ENCODE measurements around the gene KLHDC9. TPM values are rescaled to one million over a fixed set of nuclear protein-coding genes. Genes with fewer than 3 reads are reported as not detected.

The KLHDC9 gene
- polyA plus RNA-seq, 1 donor (not counting 4 experiments of a cell fraction or from before 2014, with no cell fraction given), result 0.54 TPM

GRCh38 chr1:161106431-161106830, 8.3 kb downstream of the KLHDC9 start:
- Histone ChIP-seq H3K4me2 (ENCODE audit: control insufficient read depth, extremely low read depth, insufficient read depth, low read depth, low read length) (no peak overlapping the region), H3K27me3 (ENCODE audit: control insufficient read depth, extremely low read depth, insufficient read depth, low read length) (no peaks in the 10 kb centered on the region), H3K9ac (ENCODE audit: control insufficient read depth, extremely low read depth, insufficient read depth, low read length) (no peak overlapping the region), H4K20me1 (ENCODE audit: control insufficient read depth, extremely low read depth, insufficient read depth, low read length) (peaks cover 3% of the 10 kb centered on the region), H3K4me1 (ENCODE audit: control insufficient read depth, extremely low read depth, insufficient read depth, low read length) (peaks cover 11% of the 10 kb centered on the region), H3K4me3 (ENCODE audit: control insufficient read depth in 2 of 3, extremely low read depth in 1 of 3, insufficient read depth in 2 of 3, low read depth in 1 of 3, low read length in 3 of 3) (no peak overlapping the region), H3K36me3 (ENCODE audit: control insufficient read depth in 2 of 2, extremely low read depth in 1 of 2, insufficient read depth in 2 of 2, low read length in 2 of 2) (peaks cover 14 to 25% of the 10 kb centered on the region in 2 experiments), H2AFZ (ENCODE audit: control insufficient read depth, low read length) (no peak overlapping the region), H3K9me3 (ENCODE audit: control insufficient read depth, low read depth, low read length) (no peaks in the 10 kb centered on the region), H3K27ac (ENCODE audit: control insufficient read depth, insufficient read depth, low read length) (no peak overlapping the region), H3K9me1 (ENCODE audit: control insufficient read depth, extremely low read depth, insufficient read depth, low read length) (no peaks in the 10 kb centered on the region), H3K79me2 (ENCODE audit: control insufficient read depth, insufficient read depth, low read length) (peaks cover 82% of the 10 kb centered on the region)
- DNase-seq (ENCODE audit: low read depth, low spot score) (no peak), FAIRE-seq (no peak)
- TF ChIP-seq EZH2 (IDR thresholded peaks at IDR 0.05; ENCODE audit: low read length), result no peak
- TF ChIP-seq, protein P1, sequence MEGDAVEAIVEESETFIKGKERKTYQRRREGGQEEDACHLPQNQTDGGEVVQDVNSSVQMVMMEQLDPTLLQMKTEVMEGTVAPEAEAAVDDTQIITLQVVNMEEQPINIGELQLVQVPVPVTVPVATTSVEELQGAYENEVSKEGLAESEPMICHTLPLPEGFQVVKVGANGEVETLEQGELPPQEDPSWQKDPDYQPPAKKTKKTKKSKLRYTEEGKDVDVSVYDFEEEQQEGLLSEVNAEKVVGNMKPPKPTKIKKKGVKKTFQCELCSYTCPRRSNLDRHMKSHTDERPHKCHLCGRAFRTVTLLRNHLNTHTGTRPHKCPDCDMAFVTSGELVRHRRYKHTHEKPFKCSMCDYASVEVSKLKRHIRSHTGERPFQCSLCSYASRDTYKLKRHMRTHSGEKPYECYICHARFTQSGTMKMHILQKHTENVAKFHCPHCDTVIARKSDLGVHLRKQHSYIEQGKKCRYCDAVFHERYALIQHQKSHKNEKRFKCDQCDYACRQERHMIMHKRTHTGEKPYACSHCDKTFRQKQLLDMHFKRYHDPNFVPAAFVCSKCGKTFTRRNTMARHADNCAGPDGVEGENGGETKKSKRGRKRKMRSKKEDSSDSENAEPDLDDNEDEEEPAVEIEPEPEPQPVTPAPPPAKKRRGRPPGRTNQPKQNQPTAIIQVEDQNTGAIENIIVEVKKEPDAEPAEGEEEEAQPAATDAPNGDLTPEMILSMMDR (optimal IDR thresholded peaks at IDR 0.05 in 1 of 3, IDR thresholded peaks at IDR 0.05 in 1 of 3, conservative IDR thresholded peaks at IDR 0.05 in 1 of 3; ENCODE audit: extremely low read depth in 1 of 3, insufficient read depth in 2 of 3, low read length in 3 of 3), result no peak
- dilution Hi-C loops (cut with MboI; ENCODE audit: extremely low pct_ligation_motif_present, low sequenced_read_pairs), result no loop called here

DNA sequence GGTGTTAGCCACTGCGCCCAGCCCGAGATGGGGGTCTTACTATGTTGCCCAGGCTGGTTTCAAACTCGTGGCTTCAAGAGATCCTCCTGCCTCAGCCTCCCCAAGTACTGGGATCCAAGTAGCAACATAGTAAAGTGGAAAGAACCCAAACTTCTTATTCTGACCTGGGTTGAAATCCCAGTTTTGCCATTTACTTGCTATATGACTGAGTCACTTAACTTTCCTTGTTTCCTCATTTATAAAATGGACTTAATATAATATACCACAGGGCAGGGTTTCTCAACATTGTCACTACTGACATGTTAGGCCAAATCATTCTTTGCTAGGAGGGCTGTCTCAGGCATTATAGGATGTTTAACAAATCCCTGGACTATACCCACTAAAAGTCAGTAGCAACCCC, 13.0 kb downstream of the KLHDC9 start:
- DNase-seq (ENCODE audit: low read depth, low spot score), result no peak
- FAIRE-seq, result no peak
- Histone ChIP-seq H3K79me2 (ENCODE audit: control insufficient read depth, insufficient read depth, low read length) (peaks cover 85% of the 10 kb centered on the region), H4K20me1 (ENCODE audit: control insufficient read depth, extremely low read depth, insufficient read depth, low read length) (no peaks in the 10 kb centered on the region), H3K9me3 (ENCODE audit: control insufficient read depth, low read depth, low read length) (no peaks in the 10 kb centered on the region), H2AFZ (ENCODE audit: control insufficient read depth, low read length) (no peak overlapping the region), H3K27ac (ENCODE audit: control insufficient read depth, insufficient read depth, low read length) (no peak overlapping the region), H3K4me3 (ENCODE audit: control insufficient read depth in 2 of 3, extremely low read depth in 1 of 3, insufficient read depth in 2 of 3, low read depth in 1 of 3, low read length in 3 of 3) (no peak overlapping the region), H3K27me3 (ENCODE audit: control insufficient read depth, extremely low read depth, insufficient read depth, low read length) (no peaks in the 10 kb centered on the region), H3K4me2 (ENCODE audit: control insufficient read depth, extremely low read depth, insufficient read depth, low read depth, low read length) (no peak overlapping the region), H3K4me1 (ENCODE audit: control insufficient read depth, extremely low read depth, insufficient read depth, low read length) (peaks cover 20% of the 10 kb centered on the region), H3K9me1 (ENCODE audit: control insufficient read depth, extremely low read depth, insufficient read depth, low read length) (no peaks in the 10 kb centered on the region), H3K36me3 (ENCODE audit: control insufficient read depth in 2 of 2, extremely low read depth in 1 of 2, insufficient read depth in 2 of 2, low read length in 2 of 2) (peaks cover 4 to 24% of the 10 kb centered on the region in 2 experiments), H3K9ac (ENCODE audit: control insufficient read depth, extremely low read depth, insufficient read depth, low read length) (no peak overlapping the region)
- TF ChIP-seq, protein P1 (optimal IDR thresholded peaks at IDR 0.05 in 1 of 3, IDR thresholded peaks at IDR 0.05 in 1 of 3, conservative IDR thresholded peaks at IDR 0.05 in 1 of 3; ENCODE audit: extremely low read depth in 1 of 3, insufficient read depth in 2 of 3, low read length in 3 of 3), result no peak
- no peak for TF ChIP-seq EZH2 (IDR thresholded peaks at IDR 0.05; ENCODE audit: low read length)
- dilution Hi-C loops (cut with MboI; ENCODE audit: extremely low pct_ligation_motif_present, low sequenced_read_pairs), result no loop called here
